Thyroid gland (tissue), 4 donors: Measurements from ENCODE around the gene KLC3. TPM values are rescaled to one million over a fixed set of nuclear protein-coding genes. Genes with fewer than 3 reads are reported as not detected.

Experiments
- DNase-seq, 2 donors: peaks; one replicate each; pipeline ENCODE4 v3.0.0-alpha.2; 2019
- H3K27ac ChIP-seq, 3 donors: fragments of 200-600 bp; sonication (generic); 1 replicate in 2 of 3; 2 replicates in 1 of 3; pipeline ENCODE4 v1.5.1; 2016 to 2019; ENCODE audit warnings: mild to moderate bottlenecking in 1 of 3, moderate library complexity in 1 of 3
- H3K27me3 ChIP-seq: fragments of 200-600 bp; sonication (generic); one replicate; pipeline ENCODE4 v1.5.1; 2019
- H3K36me3 ChIP-seq, 2 donors: fragments of 200-600 bp; sonication (generic); one replicate each; pipeline ENCODE4 v1.5.1; 2016 to 2019
- H3K4me1 ChIP-seq, 2 donors: fragments of 200-600 bp; sonication (generic); one replicate each; pipeline ENCODE4 v1.5.1; 2017 to 2019
- H3K4me3 ChIP-seq, 3 donors: fragments of 200-600 bp; sonication (generic); replicated peaks in 1 of 3; 1 replicate in 2 of 3; 2 replicates in 1 of 3; pipeline ENCODE4 v1.5.1; 2016; ENCODE audit warnings: mild to moderate bottlenecking in 1 of 3
- H3K9me3 ChIP-seq: fragments of 200-600 bp; sonication (generic); one replicate; pipeline ENCODE4 v1.5.1; 2017
- POLR2A ChIP-seq, 2 donors: fragments of 450-650 bp; IDR thresholded peaks; one replicate each; pipeline ENCODE4 v1.6.1; 2017; ENCODE audit warnings: antibody characterized with exemption in 2 of 2, mild to moderate bottlenecking in 2 of 2, moderate library complexity in 1 of 2
- WGBS, 2 donors: methylation state at CpG; one replicate each; pipeline ENCODE4 v1.1.5; 2017; 5-methylcytosine and 5-hydroxymethylcytosine counted together
- intact Hi-C: fragments of 100-400 bp; cut with DNase I; formaldehyde crosslinking; loops from one replicate; pipeline ENCODE4 v1.15.1; 2023
- total RNA-seq, 4 donors: library from RNA; depleted of rRNA; stranded (reverse); fragments of >200 nt; gene quantifications; one replicate each; pipeline ENCODE4 v1.2.3, GENCODE V29; 2016
- TF ChIP-seq, protein P1 (sequence below), 6 experiments: fragments of 200-600 bp in 3 of 6; fragments of 450-650 bp in 3 of 6; sonication (generic) in 3 of 6; IDR thresholded peaks; one replicate each; pipeline ENCODE4 v1.5.1; 2016 to 2019; ENCODE audit warnings: antibody characterized with exemption in 6 of 6, mild to moderate bottlenecking in 2 of 6, inconsistent platforms in 1 of 6, moderate library complexity in 1 of 6

The KLC3 gene
- total RNA-seq, 4 donors from 2014 or later, result 0.45 to 1.2 (median 0.83) TPM

DNA sequence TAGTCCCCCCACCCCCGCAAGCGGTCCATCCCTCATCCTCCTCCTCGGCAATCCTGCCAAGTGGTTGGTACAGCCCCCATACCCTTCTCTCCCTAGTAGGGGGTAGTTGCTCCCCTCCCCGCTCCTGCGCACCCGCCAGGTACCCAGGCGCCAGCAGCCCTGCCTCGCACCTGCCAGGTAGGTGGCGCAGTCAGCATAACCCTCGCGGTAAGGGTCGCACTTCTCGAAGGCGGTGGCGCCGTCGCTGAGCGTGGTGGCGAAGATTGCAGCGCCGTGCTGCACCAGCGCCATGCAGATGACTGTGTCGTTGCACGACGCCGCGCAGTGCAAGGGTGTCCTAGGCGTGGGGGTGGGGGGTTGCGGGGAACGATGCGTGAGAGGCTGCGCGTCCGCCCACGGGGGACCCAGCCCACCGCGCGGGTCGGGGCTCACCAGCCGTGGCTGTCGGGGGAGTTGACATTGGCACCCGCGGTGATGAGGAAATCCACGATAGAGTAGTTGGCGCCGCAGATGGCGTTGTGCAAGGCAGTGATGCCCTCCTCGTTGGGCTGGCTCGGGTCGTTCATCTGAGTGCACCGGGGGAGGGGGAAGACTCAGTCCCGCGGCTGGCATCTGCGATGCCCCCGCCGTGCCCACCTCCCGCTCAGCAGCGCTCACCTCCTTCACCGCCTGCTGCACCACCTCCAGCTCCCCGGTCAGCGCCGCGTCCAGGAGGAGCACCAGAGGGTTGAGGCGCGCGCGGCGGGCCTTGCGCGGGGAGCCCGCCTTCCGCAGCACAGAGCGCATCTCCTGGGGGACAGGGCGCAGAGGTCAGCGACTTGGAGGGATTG is 45.1 kb downstream of the KLC3 start:
- H3K27me3 ChIP-seq, result peaks cover 4% of the 10 kb centered on the region
- intact Hi-C loops, result no loop called here
- peaks cover 5 to 8% of the 10 kb centered on the region in 2 donors for H3K4me1 ChIP-seq
- H3K36me3 ChIP-seq, result no peaks in the 10 kb centered on the region
- no peak overlapping the region for H3K4me3 ChIP-seq
- no peak overlapping the region for H3K27ac ChIP-seq
- no peaks in the 10 kb centered on the region for H3K9me3 ChIP-seq
- no peak for DNase-seq
- WGBS, 2 donors, result 4 to 8% methylated on average over 26 to 37 of the region's 75 CpGs
- TF ChIP-seq, protein P1, sequence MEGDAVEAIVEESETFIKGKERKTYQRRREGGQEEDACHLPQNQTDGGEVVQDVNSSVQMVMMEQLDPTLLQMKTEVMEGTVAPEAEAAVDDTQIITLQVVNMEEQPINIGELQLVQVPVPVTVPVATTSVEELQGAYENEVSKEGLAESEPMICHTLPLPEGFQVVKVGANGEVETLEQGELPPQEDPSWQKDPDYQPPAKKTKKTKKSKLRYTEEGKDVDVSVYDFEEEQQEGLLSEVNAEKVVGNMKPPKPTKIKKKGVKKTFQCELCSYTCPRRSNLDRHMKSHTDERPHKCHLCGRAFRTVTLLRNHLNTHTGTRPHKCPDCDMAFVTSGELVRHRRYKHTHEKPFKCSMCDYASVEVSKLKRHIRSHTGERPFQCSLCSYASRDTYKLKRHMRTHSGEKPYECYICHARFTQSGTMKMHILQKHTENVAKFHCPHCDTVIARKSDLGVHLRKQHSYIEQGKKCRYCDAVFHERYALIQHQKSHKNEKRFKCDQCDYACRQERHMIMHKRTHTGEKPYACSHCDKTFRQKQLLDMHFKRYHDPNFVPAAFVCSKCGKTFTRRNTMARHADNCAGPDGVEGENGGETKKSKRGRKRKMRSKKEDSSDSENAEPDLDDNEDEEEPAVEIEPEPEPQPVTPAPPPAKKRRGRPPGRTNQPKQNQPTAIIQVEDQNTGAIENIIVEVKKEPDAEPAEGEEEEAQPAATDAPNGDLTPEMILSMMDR (IDR thresholded peaks at IDR 0.05), result no peak
- no peak for TF ChIP-seq POLR2A (IDR thresholded peaks at IDR 0.05)

DNA sequence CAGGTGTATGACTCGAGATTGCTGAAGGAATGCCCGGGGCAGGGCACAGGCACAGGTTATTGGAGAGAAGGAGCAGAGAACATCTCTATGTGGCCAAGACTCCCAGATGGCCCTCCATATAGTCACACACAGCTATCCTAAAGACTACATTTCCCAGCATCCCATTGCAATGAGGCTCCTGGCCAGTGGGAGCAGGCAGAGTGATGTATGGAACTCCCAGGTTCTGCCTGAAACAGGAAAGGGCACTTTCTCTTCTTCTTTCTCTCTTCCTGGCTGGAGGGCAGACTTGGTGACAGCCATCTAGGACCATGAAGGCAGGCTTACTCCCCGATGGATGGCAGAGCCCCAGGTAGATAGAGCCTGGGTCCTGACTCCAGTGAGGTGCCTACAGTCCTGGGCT is 50.8 kb downstream of the KLC3 start:
- intact Hi-C loops, result no loop called here
- no peaks in the 10 kb centered on the region for H3K4me1 ChIP-seq
- no peaks in the 10 kb centered on the region for H3K27me3 ChIP-seq
- H3K9me3 ChIP-seq, result no peaks in the 10 kb centered on the region
- TF ChIP-seq, protein P1 (IDR thresholded peaks at IDR 0.05), result no peak
- no peak for TF ChIP-seq POLR2A (IDR thresholded peaks at IDR 0.05)
- peaks cover 0 to 9% of the 10 kb centered on the region in 2 donors for H3K36me3 ChIP-seq
- DNase-seq, result no peak
- 70 to 82% methylated on average over 2 to 3 of the region's 3 CpGs for WGBS, 2 donors
- no peak overlapping the region for H3K4me3 ChIP-seq
- H3K27ac ChIP-seq, result no peak overlapping the region

DNA sequence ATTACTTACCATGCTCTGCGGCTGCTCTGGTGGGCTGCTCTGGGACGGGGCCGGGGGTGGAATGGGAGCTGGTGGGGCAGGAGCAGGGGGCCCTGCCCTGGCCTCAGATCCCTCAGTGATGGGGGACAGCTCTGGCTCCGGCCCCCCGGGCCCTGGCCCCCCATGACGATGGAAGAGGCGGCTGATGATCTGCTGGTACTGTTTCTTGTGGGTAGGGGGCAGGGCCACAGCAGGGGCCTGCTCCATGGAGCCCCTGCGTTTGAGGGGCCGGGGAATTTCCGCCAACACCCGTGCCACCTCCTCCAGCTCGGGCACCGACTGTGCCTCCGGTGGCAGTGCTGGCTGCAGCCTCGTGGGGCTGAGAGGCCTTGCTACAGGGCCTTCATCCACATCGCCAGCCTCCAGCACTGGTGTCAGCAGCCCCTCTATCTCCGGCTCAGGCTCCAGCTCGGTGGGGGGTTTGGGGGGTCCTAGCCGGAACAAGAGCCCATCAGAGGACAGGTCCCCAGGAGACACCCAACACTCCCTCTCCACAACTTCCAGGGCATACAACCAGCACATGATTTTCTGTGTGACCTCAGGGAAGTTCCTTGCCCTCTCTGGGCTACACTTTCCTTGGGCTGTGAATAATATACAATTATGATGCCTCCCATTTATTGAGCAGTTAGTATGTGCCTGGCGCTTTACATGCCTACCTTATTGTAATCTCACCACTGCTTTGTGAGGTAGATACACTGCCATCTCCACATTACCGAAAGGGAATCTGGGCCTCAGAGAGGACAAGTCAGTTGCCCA is 51.5 kb downstream of the KLC3 start:
- intact Hi-C loops, result no loop called here
- TF ChIP-seq, protein P1 (IDR thresholded peaks at IDR 0.05), result no peak
- no peak for TF ChIP-seq POLR2A (IDR thresholded peaks at IDR 0.05)
- Histone ChIP-seq H3K4me1 (no peaks in the 10 kb centered on the region), H3K27me3 (no peaks in the 10 kb centered on the region), H3K9me3 (no peaks in the 10 kb centered on the region), H3K4me3 (no peak overlapping the region), H3K36me3 (peaks cover 0 to 12% of the 10 kb centered on the region in 2 donors), H3K27ac (no peak overlapping the region)
- no peak for DNase-seq
- 96 to 99% methylated on average over 9 to 10 of the region's 21 CpGs for WGBS, 2 donors

DNA sequence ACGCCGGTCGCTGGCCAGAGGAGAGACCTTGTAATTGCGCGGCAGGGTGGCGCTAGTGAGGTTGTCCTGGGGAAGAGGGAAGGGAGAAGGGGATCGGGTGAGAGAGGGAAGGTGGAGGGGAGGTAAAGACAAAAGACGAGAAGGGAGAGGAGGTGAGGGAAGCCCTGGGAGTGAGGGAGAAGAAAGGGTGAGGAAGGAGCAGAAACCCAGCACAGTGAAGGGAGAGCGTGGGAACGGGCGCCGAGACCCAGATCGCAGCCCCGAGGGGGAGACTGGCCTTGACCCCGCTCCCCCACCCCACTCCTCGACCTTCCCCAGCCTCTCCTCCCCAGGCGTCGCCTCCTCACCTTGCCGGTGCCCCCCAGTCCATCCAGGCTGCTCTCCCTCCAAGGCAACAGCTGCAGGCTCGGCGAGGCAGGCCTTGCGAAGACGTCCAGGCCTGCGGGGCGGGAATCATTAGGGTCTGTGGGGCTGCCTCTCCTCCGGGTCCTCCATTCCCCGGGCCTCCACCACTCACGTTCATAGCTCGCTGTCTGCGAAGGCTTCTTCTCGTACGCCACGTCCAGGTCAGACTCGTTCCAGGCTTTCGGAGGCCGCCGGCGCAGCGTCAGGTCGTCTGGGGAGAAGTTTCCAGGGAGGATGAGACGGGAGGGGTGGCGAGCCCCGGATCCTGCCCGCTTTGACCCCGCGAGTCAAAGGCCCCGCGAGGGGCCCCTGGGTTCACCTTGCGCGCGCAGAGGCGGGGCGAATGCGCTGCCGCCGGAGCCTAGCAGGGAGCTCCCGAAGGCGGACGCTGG is 55.5 kb downstream of the KLC3 start:
- Histone ChIP-seq H3K27me3 (no peaks in the 10 kb centered on the region), H3K36me3 (peaks cover 0 to 12% of the 10 kb centered on the region in 2 donors), H3K4me1 (peaks cover 9 to 11% of the 10 kb centered on the region in 2 donors), H3K27ac (no peak overlapping the region), H3K9me3 (no peaks in the 10 kb centered on the region), H3K4me3 (no peak overlapping the region)
- intact Hi-C loops, result no loop called here
- DNase-seq, result no peak
- TF ChIP-seq POLR2A (IDR thresholded peaks at IDR 0.05), result no peak
- TF ChIP-seq, protein P1 (IDR thresholded peaks at IDR 0.05), result no peak
- WGBS, 2 donors, result 75 to 81% methylated on average over 51 to 56 of the region's 59 CpGs
